Measurements from ENCODE around the gene ST7.

- no peak for TF ChIP-seq TAF1 (IDR thresholded peaks at IDR 0.05; ENCODE audit: low read depth)
- TF ChIP-seq CTCF (IDR thresholded peaks at IDR 0.05; ENCODE audit: poor library complexity, severe bottlenecking) = no peak
Measured at GRCh38 chr7:117023325-117023854, 70.1 kb downstream of the ST7 start.
